ENCODE measurements around the gene TRMO. TPM values are rescaled to one million over a fixed set of nuclear protein-coding genes. Genes with fewer than 3 reads are reported as not detected.

TRMO gene
- total and polyA plus RNA-seq, 9 of the 15 experiments (the other 6 are each of a cell fraction or from before 2014, with no cell fraction given) = 5.6 to 22.4 (median 16.2) TPM

- TF ChIP-seq NFE2L1 (tag; IDR thresholded peaks at IDR 0.05; ENCODE audit: borderline replicate concordance, low read depth) (no peak), GTF2E2 (tag; IDR thresholded peaks at IDR 0.05) (peak; percentile 1; the same call in 1 of the 2 replicates), ZNF407 (IDR thresholded peaks at IDR 0.05; ENCODE audit: low read depth) (no peak), NRF1 (conservative IDR thresholded peaks at IDR 0.05 in 1 of 2, IDR thresholded peaks at IDR 0.05 in 1 of 2) (peak; percentile 99 to 100), PBX2 (CRISPR knock-in tag; IDR thresholded peaks at IDR 0.05; ENCODE audit: low read depth) (no peak), PBX2 (tag; conservative IDR thresholded peaks at IDR 0.05; ENCODE audit: low read depth) (no peak), MEIS2 (IDR thresholded peaks at IDR 0.05; ENCODE audit: partially characterized antibody) (peak; percentile 95), NCOA6 (IDR thresholded peaks at IDR 0.05) (no peak), SMARCA4 (IDR thresholded peaks at IDR 0.05) (peak; percentile 66), ELF2 (CRISPR knock-in tag; IDR thresholded peaks at IDR 0.05) (peak; percentile 89), MED1 (CRISPR knock-in tag; IDR thresholded peaks at IDR 0.05; ENCODE audit: borderline replicate concordance) (no peak), CHAMP1 (IDR thresholded peaks at IDR 0.05) (0 out of 2 replicates have a peak, but pooled peaks have one; percentile 70), PKNOX1 (IDR thresholded peaks at IDR 0.05) (peak; percentile 80)
Measured at GRCh38 chr9:97921959-97922724, at the start of gene TRMO (continued).
